ENCODE results near the gene AIFM3.

Gene AIFM3

DNA sequence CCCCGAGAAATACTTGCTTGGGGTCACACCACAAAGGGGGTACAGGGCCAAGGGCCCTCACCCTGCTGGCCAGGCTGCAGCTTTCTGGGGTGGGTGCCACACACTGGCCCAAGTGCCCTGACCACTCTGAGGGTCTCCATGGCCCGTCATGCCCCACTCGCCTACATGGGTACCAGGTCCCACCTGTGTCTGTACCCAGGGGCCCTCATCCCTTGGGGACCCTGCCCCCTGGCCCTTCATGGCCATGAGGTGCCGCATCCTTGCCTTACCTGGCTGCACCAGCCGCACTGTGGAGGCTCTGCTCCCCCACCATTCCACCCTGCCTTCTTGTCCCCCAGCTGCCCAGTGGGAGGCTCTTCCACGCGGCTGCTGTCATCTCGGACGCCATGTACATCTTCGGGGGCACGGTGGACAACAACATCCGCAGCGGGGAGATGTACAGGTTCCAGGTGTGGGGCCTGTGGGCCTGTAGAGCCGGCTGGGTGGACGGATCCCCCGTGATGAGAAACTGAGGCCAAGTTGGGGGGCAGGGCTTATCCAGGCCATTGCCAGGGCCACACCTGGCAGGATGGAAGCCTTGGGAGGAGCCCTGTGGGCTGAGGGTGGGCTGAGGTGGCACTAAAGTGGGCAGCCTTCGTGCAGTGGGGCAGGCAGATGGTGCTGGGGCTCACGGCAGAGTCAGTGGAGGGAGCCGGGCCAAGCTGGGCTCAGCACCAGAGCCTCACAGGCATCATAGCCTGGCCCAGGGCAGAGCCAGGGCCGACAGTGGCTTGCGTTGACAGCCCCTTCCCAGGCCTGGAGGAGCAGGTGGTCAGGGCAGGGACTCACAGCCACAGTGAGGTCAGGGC lies 25.6 kb downstream of the AIFM3 start:
- no peak for ATAC-seq
- TF ChIP-seq SNAI2 (CRISPR knock-in tag; IDR thresholded peaks at IDR 0.05) (no peak), ZFP30 (CRISPR knock-in tag; IDR thresholded peaks at IDR 0.05) (no peak)

DNA sequence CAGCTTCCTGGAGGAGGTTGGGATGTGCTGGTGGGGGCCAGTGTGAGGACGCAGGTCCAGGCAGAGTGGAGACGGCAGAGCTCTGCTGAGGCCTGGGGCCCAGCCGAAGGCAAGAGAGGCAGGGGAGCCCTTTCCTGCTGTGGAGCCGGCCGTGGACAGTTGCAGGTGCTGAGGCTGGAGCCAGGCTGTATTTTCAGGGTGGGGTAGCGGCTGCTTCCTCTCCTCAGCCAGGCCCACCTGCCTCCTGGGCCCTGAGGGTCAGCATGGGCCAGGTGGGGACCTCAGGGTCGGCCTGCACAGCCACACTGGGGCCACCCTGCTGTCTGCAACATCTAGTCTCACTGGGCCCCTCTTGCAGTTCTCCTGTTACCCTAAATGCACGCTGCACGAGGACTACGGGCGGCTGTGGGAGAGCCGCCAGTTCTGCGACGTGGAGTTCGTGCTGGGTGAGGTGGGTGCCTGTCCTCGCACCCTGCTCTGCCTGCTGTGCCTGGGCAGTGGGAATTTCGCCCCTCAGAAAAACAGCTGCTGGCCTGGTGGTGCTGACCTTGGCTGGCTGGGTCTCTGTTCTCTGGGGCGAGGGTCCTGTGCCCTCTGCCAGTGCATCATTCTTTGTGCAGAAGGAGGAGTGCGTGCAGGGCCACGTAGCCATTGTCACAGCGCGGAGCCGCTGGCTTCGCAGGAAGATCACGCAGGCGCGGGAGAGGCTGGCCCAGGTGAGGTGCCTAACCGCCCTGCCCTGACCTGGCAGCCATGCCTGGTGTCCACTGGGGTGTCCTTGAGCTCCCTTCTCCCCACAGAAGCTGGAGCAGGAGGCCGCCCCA lies 26.5 kb downstream of the AIFM3 start:
- no peak for ATAC-seq

DNA sequence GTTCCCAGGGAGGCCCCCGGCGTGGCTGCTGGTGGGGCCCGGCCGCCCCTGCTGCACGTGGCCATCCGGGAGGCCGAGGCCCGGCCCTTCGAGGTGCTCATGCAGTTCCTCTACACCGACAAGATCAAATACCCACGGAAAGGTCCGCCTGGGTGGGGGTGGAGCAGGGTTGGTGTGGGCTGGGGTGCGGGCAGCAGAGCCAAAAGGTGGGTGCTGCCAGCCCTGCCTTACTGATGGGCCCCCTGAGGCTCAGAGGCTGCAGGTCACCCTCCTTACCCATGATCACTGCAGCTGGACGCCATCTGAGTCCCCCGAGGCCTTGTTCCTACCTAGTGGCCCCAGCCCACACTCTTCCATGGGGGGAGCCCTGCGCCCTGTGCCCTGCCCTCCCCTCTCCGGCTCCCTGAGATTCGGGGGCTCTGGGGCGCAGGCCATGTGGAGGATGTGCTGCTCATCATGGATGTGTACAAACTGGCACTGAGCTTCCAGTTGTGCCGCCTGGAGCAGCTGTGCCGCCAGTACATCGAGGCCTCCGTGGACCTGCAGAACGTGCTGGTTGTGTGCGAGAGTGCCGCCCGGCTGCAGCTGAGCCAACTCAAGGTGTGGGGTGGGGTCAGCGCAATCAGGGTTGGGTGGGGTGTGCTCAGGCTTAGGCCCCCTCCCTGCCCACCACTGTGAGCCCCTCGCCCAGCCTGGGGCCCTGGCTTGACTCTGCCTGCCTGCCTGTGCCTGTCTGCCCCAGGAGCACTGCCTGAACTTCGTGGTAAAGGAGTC lies 27.3 kb downstream of the AIFM3 start:
- no peak for TF ChIP-seq ARNTL (CRISPR knock-in tag; IDR thresholded peaks at IDR 0.05; ENCODE audit: borderline replicate concordance, low read depth)
- no peak for ATAC-seq

More for the DNA sequence above, 26.5 kb downstream of the AIFM3 start:
- TF ChIP-seq ARNTL (CRISPR knock-in tag; IDR thresholded peaks at IDR 0.05; ENCODE audit: borderline replicate concordance, low read depth), result no peak
- no peak for TF ChIP-seq ZFP3 (CRISPR knock-in tag; IDR thresholded peaks at IDR 0.05)
- TF ChIP-seq, protein P1, sequence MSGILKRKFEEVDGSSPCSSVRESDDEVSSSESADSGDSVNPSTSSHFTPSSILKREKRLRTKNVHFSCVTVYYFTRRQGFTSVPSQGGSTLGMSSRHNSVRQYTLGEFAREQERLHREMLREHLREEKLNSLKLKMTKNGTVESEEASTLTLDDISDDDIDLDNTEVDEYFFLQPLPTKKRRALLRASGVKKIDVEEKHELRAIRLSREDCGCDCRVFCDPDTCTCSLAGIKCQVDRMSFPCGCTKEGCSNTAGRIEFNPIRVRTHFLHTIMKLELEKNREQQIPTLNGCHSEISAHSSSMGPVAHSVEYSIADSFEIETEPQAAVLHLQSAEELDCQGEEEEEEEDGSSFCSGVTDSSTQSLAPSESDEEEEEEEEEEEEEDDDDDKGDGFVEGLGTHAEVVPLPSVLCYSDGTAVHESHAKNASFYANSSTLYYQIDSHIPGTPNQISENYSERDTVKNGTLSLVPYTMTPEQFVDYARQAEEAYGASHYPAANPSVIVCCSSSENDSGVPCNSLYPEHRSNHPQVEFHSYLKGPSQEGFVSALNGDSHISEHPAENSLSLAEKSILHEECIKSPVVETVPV (CRISPR knock-in tag; IDR thresholded peaks at IDR 0.05), result no peak
- no peak for TF ChIP-seq PPARA (CRISPR knock-in tag; IDR thresholded peaks at IDR 0.05; ENCODE audit: borderline replicate concordance)
- TF ChIP-seq, protein P2, sequence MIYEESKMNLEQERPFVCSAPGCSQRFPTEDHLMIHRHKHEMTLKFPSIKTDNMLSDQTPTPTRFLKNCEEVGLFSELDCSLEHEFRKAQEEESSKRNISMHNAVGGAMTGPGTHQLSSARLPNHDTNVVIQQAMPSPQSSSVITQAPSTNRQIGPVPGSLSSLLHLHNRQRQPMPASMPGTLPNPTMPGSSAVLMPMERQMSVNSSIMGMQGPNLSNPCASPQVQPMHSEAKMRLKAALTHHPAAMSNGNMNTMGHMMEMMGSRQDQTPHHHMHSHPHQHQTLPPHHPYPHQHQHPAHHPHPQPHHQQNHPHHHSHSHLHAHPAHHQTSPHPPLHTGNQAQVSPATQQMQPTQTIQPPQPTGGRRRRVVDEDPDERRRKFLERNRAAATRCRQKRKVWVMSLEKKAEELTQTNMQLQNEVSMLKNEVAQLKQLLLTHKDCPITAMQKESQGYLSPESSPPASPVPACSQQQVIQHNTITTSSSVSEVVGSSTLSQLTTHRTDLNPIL (CRISPR knock-in tag; IDR thresholded peaks at IDR 0.05; ENCODE audit: low read depth), result no peak
- TF ChIP-seq TCF4 (CRISPR knock-in tag; IDR thresholded peaks at IDR 0.05; ENCODE audit: borderline replicate concordance), result no peak
- no peak for TF ChIP-seq OSR1 (CRISPR knock-in tag; IDR thresholded peaks at IDR 0.05)
- TF ChIP-seq, protein P3, sequence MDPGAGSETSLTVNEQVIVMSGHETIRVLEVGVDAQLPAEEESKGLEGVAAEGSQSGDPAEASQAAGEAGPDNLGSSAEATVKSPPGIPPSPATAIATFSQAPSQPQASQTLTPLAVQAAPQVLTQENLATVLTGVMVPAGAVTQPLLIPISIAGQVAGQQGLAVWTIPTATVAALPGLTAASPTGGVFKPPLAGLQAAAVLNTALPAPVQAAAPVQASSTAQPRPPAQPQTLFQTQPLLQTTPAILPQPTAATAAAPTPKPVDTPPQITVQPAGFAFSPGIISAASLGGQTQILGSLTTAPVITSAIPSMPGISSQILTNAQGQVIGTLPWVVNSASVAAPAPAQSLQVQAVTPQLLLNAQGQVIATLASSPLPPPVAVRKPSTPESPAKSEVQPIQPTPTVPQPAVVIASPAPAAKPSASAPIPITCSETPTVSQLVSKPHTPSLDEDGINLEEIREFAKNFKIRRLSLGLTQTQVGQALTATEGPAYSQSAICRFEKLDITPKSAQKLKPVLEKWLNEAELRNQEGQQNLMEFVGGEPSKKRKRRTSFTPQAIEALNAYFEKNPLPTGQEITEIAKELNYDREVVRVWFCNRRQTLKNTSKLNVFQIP (CRISPR knock-in tag; IDR thresholded peaks at IDR 0.05; ENCODE audit: borderline replicate concordance, low read depth), result no peak
- TF ChIP-seq ESRRG (CRISPR knock-in tag; IDR thresholded peaks at IDR 0.05), result no peak
- TF ChIP-seq GLIS3 (CRISPR knock-in tag; IDR thresholded peaks at IDR 0.05), result no peak
- TF ChIP-seq TOX (CRISPR knock-in tag; IDR thresholded peaks at IDR 0.05; ENCODE audit: borderline replicate concordance), result no peak
- TF ChIP-seq ZNF565 (CRISPR knock-in tag; conservative IDR thresholded peaks at IDR 0.05; ENCODE audit: low read depth), result no peak
- TF ChIP-seq RARB (CRISPR knock-in tag; IDR thresholded peaks at IDR 0.05), result no peak
- TF ChIP-seq ZFP30 (CRISPR knock-in tag; IDR thresholded peaks at IDR 0.05), result no peak
- TF ChIP-seq, protein P4, sequence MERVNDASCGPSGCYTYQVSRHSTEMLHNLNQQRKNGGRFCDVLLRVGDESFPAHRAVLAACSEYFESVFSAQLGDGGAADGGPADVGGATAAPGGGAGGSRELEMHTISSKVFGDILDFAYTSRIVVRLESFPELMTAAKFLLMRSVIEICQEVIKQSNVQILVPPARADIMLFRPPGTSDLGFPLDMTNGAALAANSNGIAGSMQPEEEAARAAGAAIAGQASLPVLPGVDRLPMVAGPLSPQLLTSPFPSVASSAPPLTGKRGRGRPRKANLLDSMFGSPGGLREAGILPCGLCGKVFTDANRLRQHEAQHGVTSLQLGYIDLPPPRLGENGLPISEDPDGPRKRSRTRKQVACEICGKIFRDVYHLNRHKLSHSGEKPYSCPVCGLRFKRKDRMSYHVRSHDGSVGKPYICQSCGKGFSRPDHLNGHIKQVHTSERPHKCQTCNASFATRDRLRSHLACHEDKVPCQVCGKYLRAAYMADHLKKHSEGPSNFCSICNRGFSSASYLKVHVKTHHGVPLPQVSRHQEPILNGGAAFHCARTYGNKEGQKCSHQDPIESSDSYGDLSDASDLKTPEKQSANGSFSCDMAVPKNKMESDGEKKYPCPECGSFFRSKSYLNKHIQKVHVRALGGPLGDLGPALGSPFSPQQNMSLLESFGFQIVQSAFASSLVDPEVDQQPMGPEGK (CRISPR knock-in tag; IDR thresholded peaks at IDR 0.05; ENCODE audit: borderline replicate concordance), result no peak
- TF ChIP-seq ZNF70 (CRISPR knock-in tag; IDR thresholded peaks at IDR 0.05), result no peak
- TF ChIP-seq CSDC2 (CRISPR knock-in tag; IDR thresholded peaks at IDR 0.05), result no peak

DNA sequence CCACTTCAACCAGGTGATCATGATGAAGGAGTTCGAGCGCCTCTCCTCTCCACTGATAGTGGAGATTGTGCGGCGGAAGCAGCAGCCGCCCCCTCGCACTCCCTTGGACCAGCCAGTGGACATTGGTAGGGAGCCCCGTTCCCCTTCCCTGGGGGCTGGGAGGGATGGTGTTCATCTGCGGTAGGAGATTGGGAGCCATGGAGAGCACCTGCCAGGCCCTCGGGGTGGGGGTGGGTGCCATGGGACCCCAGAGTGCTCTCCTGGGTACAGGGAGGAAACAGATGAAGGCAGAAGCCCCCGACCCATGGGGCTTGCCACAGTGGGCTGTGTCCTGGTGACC lies 27.8 kb downstream of the AIFM3 start:
- TF ChIP-seq SNAI2 (CRISPR knock-in tag; IDR thresholded peaks at IDR 0.05) (no peak), ISL1 (CRISPR knock-in tag; IDR thresholded peaks at IDR 0.05) (no peak)
- TF ChIP-seq, protein P5, sequence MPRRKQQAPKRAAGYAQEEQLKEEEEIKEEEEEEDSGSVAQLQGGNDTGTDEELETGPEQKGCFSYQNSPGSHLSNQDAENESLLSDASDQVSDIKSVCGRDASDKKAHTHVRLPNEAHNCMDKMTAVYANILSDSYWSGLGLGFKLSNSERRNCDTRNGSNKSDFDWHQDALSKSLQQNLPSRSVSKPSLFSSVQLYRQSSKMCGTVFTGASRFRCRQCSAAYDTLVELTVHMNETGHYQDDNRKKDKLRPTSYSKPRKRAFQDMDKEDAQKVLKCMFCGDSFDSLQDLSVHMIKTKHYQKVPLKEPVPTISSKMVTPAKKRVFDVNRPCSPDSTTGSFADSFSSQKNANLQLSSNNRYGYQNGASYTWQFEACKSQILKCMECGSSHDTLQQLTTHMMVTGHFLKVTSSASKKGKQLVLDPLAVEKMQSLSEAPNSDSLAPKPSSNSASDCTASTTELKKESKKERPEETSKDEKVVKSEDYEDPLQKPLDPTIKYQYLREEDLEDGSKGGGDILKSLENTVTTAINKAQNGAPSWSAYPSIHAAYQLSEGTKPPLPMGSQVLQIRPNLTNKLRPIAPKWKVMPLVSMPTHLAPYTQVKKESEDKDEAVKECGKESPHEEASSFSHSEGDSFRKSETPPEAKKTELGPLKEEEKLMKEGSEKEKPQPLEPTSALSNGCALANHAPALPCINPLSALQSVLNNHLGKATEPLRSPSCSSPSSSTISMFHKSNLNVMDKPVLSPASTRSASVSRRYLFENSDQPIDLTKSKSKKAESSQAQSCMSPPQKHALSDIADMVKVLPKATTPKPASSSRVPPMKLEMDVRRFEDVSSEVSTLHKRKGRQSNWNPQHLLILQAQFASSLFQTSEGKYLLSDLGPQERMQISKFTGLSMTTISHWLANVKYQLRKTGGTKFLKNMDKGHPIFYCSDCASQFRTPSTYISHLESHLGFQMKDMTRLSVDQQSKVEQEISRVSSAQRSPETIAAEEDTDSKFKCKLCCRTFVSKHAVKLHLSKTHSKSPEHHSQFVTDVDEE (CRISPR knock-in tag; IDR thresholded peaks at IDR 0.05), result no peak
- TF ChIP-seq, protein P2 (CRISPR knock-in tag; IDR thresholded peaks at IDR 0.05; ENCODE audit: low read depth), result no peak
- no peak for ATAC-seq

Data from SK-N-SH treated with all-trans-retinoic acid at 6 μM for 48 hours (cell line).